RWPE2 (cell line): ENCODE results near the gene HLF.

Experiments used
- ATAC-seq: fragments of 200-7000 bp; cut with Tn5 transposase; 3 replicates; pipeline ENCODE4 v1.9.1; 2021; ENCODE audit warnings: low read depth
- DNase-seq: peaks from one replicate; pipeline ENCODE4 v3.0.0-alpha.2; 2020; ENCODE audit warnings: low spot score
- H3K27ac ChIP-seq: fragments of 450-650 bp; 2 replicates; pipeline ENCODE4 v1.5.1; 2017; ENCODE audit warnings: mild to moderate bottlenecking; ENCODE audit not compliant: poor library complexity, severe bottlenecking
- H3K27me3 ChIP-seq: fragments of 250-450 bp; sonication (Bioruptor Pico); 2 replicates; pipeline ENCODE4 v1.5.1; 2021; ENCODE audit warnings: mild to moderate bottlenecking, moderate library complexity; ENCODE audit not compliant: insufficient read depth, poor library complexity, severe bottlenecking
- H3K36me3 ChIP-seq: fragments of 250-450 bp; sonication (Bioruptor Pico); 2 replicates; pipeline ENCODE4 v1.5.1; 2020; ENCODE audit warnings: low read depth, mild to moderate bottlenecking, moderate library complexity
- H3K4me1 ChIP-seq: fragments of 250-450 bp; sonication (Bioruptor Pico); 2 replicates; pipeline ENCODE4 v1.5.1; 2021; ENCODE audit warnings: mild to moderate bottlenecking, moderate library complexity; ENCODE audit not compliant: insufficient read depth, poor library complexity, severe bottlenecking
- H3K4me3 ChIP-seq: fragments of 250-450 bp; sonication (Bioruptor Pico); 2 replicates; pipeline ENCODE4 v1.5.1; 2021; ENCODE audit warnings: mild to moderate bottlenecking, moderate library complexity; ENCODE audit not compliant: severe bottlenecking
- H3K9me3 ChIP-seq: fragments of 250-450 bp; sonication (Bioruptor Pico); 2 replicates; pipeline ENCODE4 v1.5.1; 2021; ENCODE audit warnings: mild to moderate bottlenecking, moderate library complexity; ENCODE audit not compliant: severe bottlenecking
- TF ChIP-seq, protein P1 (sequence below): fragments of 450-650 bp; IDR thresholded peaks from one replicate; pipeline ENCODE4 v1.5.1; 2017; ENCODE audit warnings: mild to moderate bottlenecking, moderate library complexity; ENCODE audit not compliant: poor library complexity, severe bottlenecking

Gene HLF

GRCh38 chr17:55314784-55315491 is 50.2 kb downstream of the HLF start:
- TF ChIP-seq, protein P1, sequence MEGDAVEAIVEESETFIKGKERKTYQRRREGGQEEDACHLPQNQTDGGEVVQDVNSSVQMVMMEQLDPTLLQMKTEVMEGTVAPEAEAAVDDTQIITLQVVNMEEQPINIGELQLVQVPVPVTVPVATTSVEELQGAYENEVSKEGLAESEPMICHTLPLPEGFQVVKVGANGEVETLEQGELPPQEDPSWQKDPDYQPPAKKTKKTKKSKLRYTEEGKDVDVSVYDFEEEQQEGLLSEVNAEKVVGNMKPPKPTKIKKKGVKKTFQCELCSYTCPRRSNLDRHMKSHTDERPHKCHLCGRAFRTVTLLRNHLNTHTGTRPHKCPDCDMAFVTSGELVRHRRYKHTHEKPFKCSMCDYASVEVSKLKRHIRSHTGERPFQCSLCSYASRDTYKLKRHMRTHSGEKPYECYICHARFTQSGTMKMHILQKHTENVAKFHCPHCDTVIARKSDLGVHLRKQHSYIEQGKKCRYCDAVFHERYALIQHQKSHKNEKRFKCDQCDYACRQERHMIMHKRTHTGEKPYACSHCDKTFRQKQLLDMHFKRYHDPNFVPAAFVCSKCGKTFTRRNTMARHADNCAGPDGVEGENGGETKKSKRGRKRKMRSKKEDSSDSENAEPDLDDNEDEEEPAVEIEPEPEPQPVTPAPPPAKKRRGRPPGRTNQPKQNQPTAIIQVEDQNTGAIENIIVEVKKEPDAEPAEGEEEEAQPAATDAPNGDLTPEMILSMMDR: no peak
- no peaks in the 10 kb centered on the region for H3K4me1 ChIP-seq
- ATAC-seq: no peak
- no peak overlapping the region for H3K27ac ChIP-seq
- DNase-seq: no peak
- no peaks in the 10 kb centered on the region for H3K36me3 ChIP-seq
- no peak overlapping the region for H3K4me3 ChIP-seq
- no peaks in the 10 kb centered on the region for H3K9me3 ChIP-seq
- H3K27me3 ChIP-seq: peaks cover 8% of the 10 kb centered on the region

- H3K4me1 ChIP-seq: no peaks in the 10 kb centered on the region
- no peaks in the 10 kb centered on the region for H3K36me3 ChIP-seq
- ATAC-seq: no peak
- no peak overlapping the region for H3K27ac ChIP-seq
- no peak for DNase-seq
- H3K27me3 ChIP-seq: no peaks in the 10 kb centered on the region
- H3K9me3 ChIP-seq: no peaks in the 10 kb centered on the region
- no peak overlapping the region for H3K4me3 ChIP-seq
- TF ChIP-seq, protein P1: no peak
Observed at GRCh38 chr17:55316499-55316898, 51.7 kb downstream of the HLF start.

- Histone ChIP-seq H3K36me3 (no peaks in the 10 kb centered on the region), H3K4me3 (no peak overlapping the region), H3K27me3 (no peaks in the 10 kb centered on the region), H3K4me1 (peaks cover 4% of the 10 kb centered on the region), H3K9me3 (no peaks in the 10 kb centered on the region), H3K27ac (no peak overlapping the region)
- DNase-seq (no peak), ATAC-seq (no peak)
- TF ChIP-seq, protein P1: no peak
Observed at GRCh38 chr17:55317284-55317683, 52.5 kb downstream of the HLF start.

DNA sequence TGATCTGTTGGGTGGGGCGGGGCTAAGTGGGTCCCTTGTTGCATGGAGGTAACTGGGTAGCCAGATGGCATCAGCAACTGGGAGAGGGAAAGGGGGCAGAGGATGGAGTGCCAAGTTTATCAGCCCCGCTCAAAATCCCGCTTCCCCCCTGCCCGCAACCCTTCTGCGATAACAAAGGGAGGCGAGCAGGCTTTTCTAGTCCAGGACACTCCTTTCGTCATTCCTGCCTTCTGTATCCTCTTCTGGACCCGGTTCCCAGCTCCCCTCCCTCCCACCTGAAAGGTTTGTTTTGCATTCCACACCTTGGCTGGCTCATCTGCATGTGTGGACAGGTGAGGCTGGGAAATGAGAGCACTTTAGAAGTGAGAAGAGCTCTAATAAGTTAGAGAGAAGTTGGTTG is 53.3 kb downstream of the HLF start:
- H3K36me3 ChIP-seq: no peaks in the 10 kb centered on the region
- no peak overlapping the region for H3K27ac ChIP-seq
- peaks cover 4% of the 10 kb centered on the region for H3K4me1 ChIP-seq
- no peak for ATAC-seq
- no peak overlapping the region for H3K4me3 ChIP-seq
- DNase-seq: no peak
- TF ChIP-seq, protein P1: no peak
- no peaks in the 10 kb centered on the region for H3K9me3 ChIP-seq
- H3K27me3 ChIP-seq: no peaks in the 10 kb centered on the region

DNA sequence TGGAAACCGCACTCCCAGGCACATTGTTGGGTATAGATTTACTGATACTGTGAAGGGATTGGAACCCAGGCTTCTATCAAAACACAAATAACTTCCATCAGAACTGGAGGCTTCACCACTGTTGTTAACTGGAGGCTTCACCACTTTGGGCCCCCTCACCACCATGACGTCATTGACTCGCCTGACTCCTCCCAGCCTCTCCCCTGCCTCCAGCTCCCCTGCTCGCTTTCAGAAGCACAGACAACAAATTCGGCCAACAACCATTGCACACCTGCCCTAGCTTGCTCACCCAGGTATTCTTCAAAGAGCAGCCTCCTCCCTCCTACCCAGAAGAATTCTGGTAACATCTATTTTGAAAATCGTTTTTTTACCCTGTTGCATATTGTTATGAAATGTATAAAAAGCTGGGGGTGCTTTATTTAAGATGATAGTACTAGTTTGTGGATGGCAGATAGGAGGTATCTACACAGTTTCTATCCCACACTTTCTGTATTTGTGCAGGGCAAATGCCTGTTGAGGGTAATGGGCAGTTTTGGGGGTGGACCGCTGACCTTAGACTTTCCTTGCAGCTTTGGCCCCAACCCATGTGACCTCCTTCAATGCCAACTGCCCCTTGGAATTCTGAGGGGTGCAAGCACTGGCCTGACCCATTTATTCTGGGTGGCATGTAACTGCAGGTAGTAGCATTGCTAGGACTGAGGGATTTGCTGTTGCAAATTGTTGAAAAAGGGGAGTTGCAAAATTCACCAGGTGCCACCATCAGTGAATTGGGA is 54.1 kb downstream of the HLF start:
- H3K27ac ChIP-seq: no peak overlapping the region
- peaks cover 4% of the 10 kb centered on the region for H3K4me1 ChIP-seq
- TF ChIP-seq, protein P1: no peak
- ATAC-seq (no peak), DNase-seq (no peak)
- H3K4me3 ChIP-seq: no peak overlapping the region
- no peaks in the 10 kb centered on the region for H3K27me3 ChIP-seq
- H3K36me3 ChIP-seq: no peaks in the 10 kb centered on the region
- no peaks in the 10 kb centered on the region for H3K9me3 ChIP-seq
